Spleen (tissue), 11 donors: ENCODE results near the gene EEF1G. TPM values are rescaled to one million over a fixed set of nuclear protein-coding genes. Genes with fewer than 3 reads are reported as not detected.

Experiments used
- DNase-seq: peaks from one replicate; pipeline ENCODE4 v3.0.0-alpha.2; 2020
- H3K27ac ChIP-seq, 8 donors: fragments of 200-600 bp; sonication (generic) in 7 of 8; 1 replicate in 4 of 8; 2 replicates in 4 of 8; pipeline versions ENCODE4 v1.5.0 to v1.8.0; 2016 to 2021; ENCODE audit warnings: inconsistent platforms in 4 of 8, mild to moderate bottlenecking in 4 of 8, moderate library complexity in 1 of 8
- H3K27me3 ChIP-seq, 7 donors: fragments of 200-600 bp; sonication (generic) in 6 of 7; replicated peaks in 1 of 7; 1 replicate in 4 of 7; 2 replicates in 3 of 7; pipeline versions ENCODE4 v1.5.0 to v1.8.0; 2016 to 2021; ENCODE audit warnings: inconsistent platforms in 3 of 7, mild to moderate bottlenecking in 1 of 7
- H3K36me3 ChIP-seq, 6 donors: fragments of 200-600 bp; sonication (generic) in 5 of 6; 1 replicate in 4 of 6; 2 replicates in 2 of 6; pipeline versions ENCODE4 v1.5.0 to v1.8.0; 2016 to 2021; ENCODE audit warnings: inconsistent platforms in 2 of 6
- H3K4me1 ChIP-seq, 6 donors: fragments of 200-600 bp; sonication (generic) in 5 of 6; 1 replicate in 3 of 6; 2 replicates in 3 of 6; pipeline versions ENCODE4 v1.5.0 to v1.8.0; 2016 to 2021; ENCODE audit warnings: inconsistent platforms in 3 of 6
- H3K4me3 ChIP-seq, 8 donors: fragments of 200-600 bp; sonication (generic) in 7 of 8; 1 replicate in 4 of 8; 2 replicates in 4 of 8; pipeline versions ENCODE4 v1.5.0 to v1.8.0; 2016 to 2021; ENCODE audit warnings: inconsistent platforms in 4 of 8, mild to moderate bottlenecking in 4 of 8, moderate library complexity in 2 of 8
- H3K9me3 ChIP-seq, 8 donors: fragments of 200-600 bp; sonication (generic) in 7 of 8; 1 replicate in 4 of 8; 2 replicates in 4 of 8; pipeline versions ENCODE4 v1.5.0 to v1.8.0; 2016 to 2021; ENCODE audit warnings: inconsistent platforms in 4 of 8
- POLR2A ChIP-seq, 3 donors: fragments of 450-650 bp; IDR thresholded peaks; one replicate each; pipeline ENCODE4 v1.5.1; 2017; ENCODE audit warnings: antibody characterized with exemption in 3 of 3, mild to moderate bottlenecking in 1 of 3
- POLR2AphosphoS5 ChIP-seq, 3 donors: sonication (generic); formaldehyde crosslinking; IDR thresholded peaks; one replicate each; pipeline ENCODE4 v1.5.1; 2017; ENCODE audit warnings: antibody characterized with exemption in 3 of 3
- WGBS, 5 donors: extraction: QIAGEN DNeasy Blood & Tissue Kit in 3 of 5; methylation state at CpG; one replicate each; pipeline versions ENCODE4 v1.1.5 to v1.1.7; 2013 to 2018; 5-methylcytosine and 5-hydroxymethylcytosine counted together
- intact Hi-C: fragments of 100-400 bp; cut with DNase I; formaldehyde crosslinking; loops from one replicate; pipeline ENCODE4 v1.15.0; 2023; ENCODE audit warnings: low total_unique reads
- polyA plus RNA-seq, 3 donors: library from polyadenylated mRNA; stranded (reverse); fragments of 200-250 nt; gene quantifications; one replicate each; pipeline ENCODE4 v1.2.1, GENCODE V29; 2013
- total RNA-seq, 7 donors: library from RNA; depleted of rRNA in 3 of 7; stranded (reverse); fragments of >200 nt in 3 of 7; fragmentation: NEBNext Ultra II Directional in 4 of 7; extraction: Animal tissue kit (Norgen Biotek cat#: 25700) in 4 of 7; gene quantifications; one replicate each; pipeline versions ENCODE4 v1.1.0 to v1.2.1, GENCODE V29; 2016 to 2021
- TF ChIP-seq, protein P1 (sequence below), 11 experiments: fragments of 200-600 bp in 7 of 11; fragments of 450-650 bp in 4 of 11; sonication (generic) in 4 of 11; IDR thresholded peaks in 8 of 11; conservative IDR thresholded peaks in 3 of 11; 1 replicate in 7 of 11; 2 replicates in 4 of 11; pipeline versions ENCODE4 v1.4.0 to v1.8.0; 2016 to 2021; ENCODE audit warnings: antibody characterized with exemption in 11 of 11, inconsistent platforms in 4 of 11, mild to moderate bottlenecking in 1 of 11
- donor health status: healthy with polysubstance abuse.
- donor health status: DM: no; HTN: no; CAD: no; lungs with moderate emphysema.
- donor health status: DM: no; HTN: no; CAD: no.
- donor health status: Bipolar disorder and iron deficiency.
- donor health status: healthy.
- donor health status: DM: no; HTN: no; CAD: no.
- donor health status: DM: yes; HTN: yes; CAD: no.

The EEF1G gene
- total and polyA plus RNA-seq, 10 donors = 989 to 2,501 (median 1,368) TPM

DNA sequence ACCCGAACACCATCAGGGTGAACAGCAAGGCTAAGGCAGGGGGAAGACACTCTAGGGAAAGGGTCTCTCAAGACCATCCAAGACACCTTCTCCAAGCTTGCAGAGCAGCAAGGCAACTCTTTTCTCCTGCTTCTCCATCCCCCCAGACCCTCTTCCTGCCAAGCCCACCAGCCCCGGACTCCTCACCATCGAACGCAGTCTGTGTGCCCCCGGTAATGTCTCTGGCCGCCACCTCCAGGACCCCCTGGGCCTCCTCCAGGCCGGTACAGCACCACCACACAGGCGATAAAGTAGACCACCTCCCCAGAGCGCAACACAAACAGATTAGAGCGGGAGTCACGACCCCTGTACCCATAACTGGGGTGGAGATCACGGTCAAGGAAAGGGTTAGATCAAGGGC is 35.1 kb upstream of the EEF1G start:
- Histone ChIP-seq H3K27me3 (no peaks in the 10 kb centered on the region), H3K4me3 (no peak overlapping the region), H3K9me3 (no peaks in the 10 kb centered on the region), H3K27ac (no peak overlapping the region), H3K4me1 (peaks cover 16 to 85% (median 54%) of the 10 kb centered on the region in 6 donors), H3K36me3 (peaks cover 0 to 73% (median 40%) of the 10 kb centered on the region in 6 donors)
- intact Hi-C loops = no loop called here
- 91 to 95% (median 95%) methylated on average over 12 of the region's 12 CpGs for WGBS, 5 donors
- DNase-seq = no peak
- no peak for TF ChIP-seq POLR2AphosphoS5 (IDR thresholded peaks at IDR 0.05)
- TF ChIP-seq, protein P1, sequence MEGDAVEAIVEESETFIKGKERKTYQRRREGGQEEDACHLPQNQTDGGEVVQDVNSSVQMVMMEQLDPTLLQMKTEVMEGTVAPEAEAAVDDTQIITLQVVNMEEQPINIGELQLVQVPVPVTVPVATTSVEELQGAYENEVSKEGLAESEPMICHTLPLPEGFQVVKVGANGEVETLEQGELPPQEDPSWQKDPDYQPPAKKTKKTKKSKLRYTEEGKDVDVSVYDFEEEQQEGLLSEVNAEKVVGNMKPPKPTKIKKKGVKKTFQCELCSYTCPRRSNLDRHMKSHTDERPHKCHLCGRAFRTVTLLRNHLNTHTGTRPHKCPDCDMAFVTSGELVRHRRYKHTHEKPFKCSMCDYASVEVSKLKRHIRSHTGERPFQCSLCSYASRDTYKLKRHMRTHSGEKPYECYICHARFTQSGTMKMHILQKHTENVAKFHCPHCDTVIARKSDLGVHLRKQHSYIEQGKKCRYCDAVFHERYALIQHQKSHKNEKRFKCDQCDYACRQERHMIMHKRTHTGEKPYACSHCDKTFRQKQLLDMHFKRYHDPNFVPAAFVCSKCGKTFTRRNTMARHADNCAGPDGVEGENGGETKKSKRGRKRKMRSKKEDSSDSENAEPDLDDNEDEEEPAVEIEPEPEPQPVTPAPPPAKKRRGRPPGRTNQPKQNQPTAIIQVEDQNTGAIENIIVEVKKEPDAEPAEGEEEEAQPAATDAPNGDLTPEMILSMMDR (IDR thresholded peaks at IDR 0.05 in 8 of 11, conservative IDR thresholded peaks at IDR 0.05 in 3 of 11) = no peak
- TF ChIP-seq POLR2A (IDR thresholded peaks at IDR 0.05) = no peak

DNA sequence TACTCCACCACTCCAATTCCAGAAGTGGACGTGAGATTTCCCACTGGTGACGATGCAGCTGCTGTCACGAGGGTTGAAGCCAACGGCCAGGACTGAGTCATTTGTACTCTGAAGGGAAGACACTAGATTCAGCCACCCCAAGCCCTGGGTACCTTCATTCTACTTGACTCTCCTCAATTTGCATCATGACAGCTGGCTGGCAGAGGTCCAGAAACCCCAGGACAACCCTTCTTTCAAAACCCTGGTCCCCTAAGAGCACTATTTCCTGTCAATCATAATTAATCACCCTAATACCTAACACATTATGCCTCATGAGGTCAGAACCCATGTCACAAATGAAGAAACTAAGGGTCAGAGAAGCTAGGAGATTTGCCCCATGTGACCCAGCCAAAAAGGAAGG is 34.0 kb upstream of the EEF1G start:
- DNase-seq = no peak
- intact Hi-C loops = no loop called here

GRCh38 chr11:62605902-62606301 is 32.2 kb upstream of the EEF1G start:
- DNase-seq = no peak
- 93 to 98% (median 96%) methylated on average over 15 of the region's 15 CpGs for WGBS, 5 donors
- peaks cover 0 to 85% (median 38%) of the 10 kb centered on the region in 6 donors for H3K36me3 ChIP-seq

More for the DNA sequence above, 34.0 kb upstream of the EEF1G start:
- peaks cover 19 to 85% (median 50%) of the 10 kb centered on the region in 6 donors for H3K4me1 ChIP-seq
- H3K36me3 ChIP-seq = peaks cover 0 to 84% (median 40%) of the 10 kb centered on the region in 6 donors
- no peaks in the 10 kb centered on the region for H3K27me3 ChIP-seq
- WGBS, 5 donors = 60 to 100% (median 68%) methylated on average over 2 to 4 of the region's 4 CpGs
- no peaks in the 10 kb centered on the region for H3K9me3 ChIP-seq
- H3K27ac ChIP-seq = peak overlapping the region in 1 of 8 donors; percentile 9
- no peak overlapping the region for H3K4me3 ChIP-seq
- TF ChIP-seq POLR2A (IDR thresholded peaks at IDR 0.05) = no peak
- TF ChIP-seq POLR2AphosphoS5 (IDR thresholded peaks at IDR 0.05) = no peak
- TF ChIP-seq, protein P1 (IDR thresholded peaks at IDR 0.05 in 8 of 11, conservative IDR thresholded peaks at IDR 0.05 in 3 of 11) = no peak

DNA sequence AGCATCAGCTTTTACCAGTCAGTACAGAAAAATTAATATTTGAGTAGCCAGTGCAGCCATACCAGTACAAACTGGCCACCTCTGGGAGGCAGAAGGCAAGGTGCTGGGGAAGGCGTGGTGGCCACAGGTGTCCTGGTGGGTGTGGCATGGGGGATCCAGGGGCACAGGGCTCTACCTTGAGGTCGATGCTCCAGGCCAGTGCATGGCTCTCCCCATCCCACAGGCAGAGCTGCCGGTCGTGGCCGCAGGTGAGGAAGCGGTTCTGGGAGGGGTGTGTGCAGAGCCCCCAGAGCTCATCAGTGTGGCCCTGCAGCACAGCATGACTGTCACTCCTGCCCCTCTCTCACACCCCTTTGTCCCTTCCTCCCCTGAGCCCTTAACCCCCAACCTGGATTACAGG is 31.8 kb upstream of the EEF1G start:
- Histone ChIP-seq H3K36me3 (peaks cover 0 to 80% (median 34%) of the 10 kb centered on the region in 6 donors), H3K27ac (no peak overlapping the region), H3K27me3 (no peaks in the 10 kb centered on the region), H3K4me1 (peaks cover 11 to 81% (median 45%) of the 10 kb centered on the region in 6 donors), H3K4me3 (no peak overlapping the region), H3K9me3 (no peaks in the 10 kb centered on the region)
- WGBS, 5 donors = 88 to 100% (median 94%) methylated on average over 1 to 6 of the region's 6 CpGs
- intact Hi-C loops = no loop called here
- DNase-seq = no peak
- TF ChIP-seq POLR2A (IDR thresholded peaks at IDR 0.05) = no peak
- TF ChIP-seq POLR2AphosphoS5 (IDR thresholded peaks at IDR 0.05) = no peak
- TF ChIP-seq, protein P1 (IDR thresholded peaks at IDR 0.05 in 8 of 11, conservative IDR thresholded peaks at IDR 0.05 in 3 of 11) = no peak

More at GRCh38 chr11:62605902-62606301, 32.2 kb upstream of the EEF1G start:
- Histone ChIP-seq H3K9me3 (no peaks in the 10 kb centered on the region), H3K4me3 (no peak overlapping the region), H3K4me1 (peaks cover 13 to 81% (median 45%) of the 10 kb centered on the region in 6 donors), H3K27me3 (no peaks in the 10 kb centered on the region), H3K27ac (no peak overlapping the region)
- TF ChIP-seq POLR2A (IDR thresholded peaks at IDR 0.05) = no peak
- intact Hi-C loops = no loop called here
